Cardiac septum (tissue), 1 donor: ENCODE measurements around the gene MMEL1. TPM values are rescaled to one million over a fixed set of nuclear protein-coding genes. Genes with fewer than 3 reads are reported as not detected.
"Not testable (repeated sequence)": the region's sequence is repeated elsewhere in the genome, so short reads cannot be mapped to it uniquely, and the experiment has no call there.

Experiments used
- DNase-seq: peaks from one replicate; pipeline ENCODE4 v3.0.0-alpha.2; 2020; ENCODE audit warnings: low spot score
- intact Hi-C: fragments of 100-400 bp; cut with DNase I; formaldehyde crosslinking; loops from one replicate; pipeline ENCODE4 v1.14.0; 2022
- total RNA-seq: library from RNA; stranded (reverse); fragmentation: NEBNext Ultra II Directional; extraction: Animal tissue kit (Norgen Biotek cat#: 25700); gene quantifications from one replicate; pipeline ENCODE4 v1.2.1, GENCODE V29; 2021
- donor health status: DM: no; HTN: no; CAD: no.

MMEL1 gene
- total RNA-seq, 1 donor from 2014 or later = not detected

DNA sequence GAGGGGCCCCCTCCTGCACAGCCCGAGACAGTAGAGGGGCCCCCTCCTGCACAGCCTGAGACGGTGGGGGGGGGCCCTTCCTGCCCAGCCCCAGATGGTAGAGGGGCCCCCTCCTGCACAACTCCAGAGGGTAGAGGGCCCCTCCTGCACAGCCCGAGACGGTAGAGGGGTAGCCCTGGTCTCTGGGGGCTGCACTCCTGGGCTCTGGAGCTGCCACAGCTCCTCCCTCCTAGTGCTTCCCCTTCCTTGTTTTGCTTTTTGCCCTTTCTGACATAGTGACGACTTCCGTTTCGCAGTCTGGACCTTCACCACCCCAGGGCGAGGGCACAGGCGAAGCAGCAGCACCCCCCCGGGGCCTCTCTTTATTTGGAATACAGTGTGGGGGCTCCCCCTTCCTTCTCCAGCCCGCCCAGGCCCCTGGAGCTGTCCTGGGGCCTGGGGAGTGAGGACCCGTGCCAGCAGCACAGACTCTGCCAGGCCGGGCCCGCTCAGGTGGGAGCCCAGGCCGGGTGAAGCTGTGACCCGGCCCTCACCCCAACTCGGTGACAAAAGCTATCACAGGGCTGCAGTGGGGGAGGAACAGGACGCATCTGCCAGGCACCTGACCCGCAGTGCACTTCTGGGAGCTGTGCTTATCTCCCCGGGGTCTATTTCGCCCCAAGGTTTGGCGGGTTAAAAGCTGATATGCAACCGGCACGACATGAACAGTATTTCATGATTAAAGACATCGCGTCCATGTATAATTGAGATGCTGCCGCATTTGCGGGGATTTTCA is 47.3 kb downstream of the MMEL1 start:
- DNase-seq = peak; percentile 85
- intact Hi-C loops = loop anchor here (2.0 to 10.0 kb wide), 5 partner anchors 37 to 1039 kb away; partner anchors contain the start of genes PANK4, PEX10 and TPRG1L

GRCh38 chr1:2584686-2585317 is 48.0 kb downstream of the MMEL1 start:
- DNase-seq = no peak
- intact Hi-C loops = loop anchor here (5.0 to 10.0 kb wide), 4 partner anchors 57 to 1040 kb away; partner anchors contain the start of genes PANK4, PEX10 and TPRG1L

- intact Hi-C loops = loop anchor here (10.0 kb wide), 1 partner anchor 1041 kb away; the partner anchor contains the start of gene TPRG1L
Observed at GRCh38 chr1:2583871-2584351, 48.9 kb downstream of the MMEL1 start.

DNA sequence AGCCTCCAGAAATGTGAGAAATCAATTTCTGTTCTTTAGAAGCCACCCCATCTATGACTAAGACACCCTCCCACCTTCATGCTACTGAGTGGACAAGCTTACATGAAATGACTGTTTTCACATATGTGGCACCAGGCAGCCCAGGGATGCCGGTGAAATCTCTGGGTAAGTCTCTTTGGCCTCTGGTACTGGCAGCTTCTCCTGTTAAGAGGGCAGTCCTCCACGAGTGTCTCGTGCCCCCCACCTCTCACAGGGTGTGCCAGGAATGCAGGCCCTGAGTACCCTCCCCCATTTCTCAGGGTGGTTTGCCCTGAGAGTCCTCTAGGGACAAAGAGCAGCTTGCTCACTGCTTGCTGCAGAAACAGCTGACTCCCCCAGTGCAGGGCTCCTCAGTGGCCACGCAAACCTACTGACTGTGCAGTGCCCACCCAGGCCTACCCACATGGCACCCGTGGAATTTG is 49.5 kb downstream of the MMEL1 start:
- no peak for DNase-seq
- intact Hi-C loops = loop anchor here (10.0 kb wide), 1 partner anchor 1041 kb away; the partner anchor contains the start of gene TPRG1L

More at GRCh38 chr1:2583871-2584351, 48.9 kb downstream of the MMEL1 start:
- no peak for DNase-seq

DNA sequence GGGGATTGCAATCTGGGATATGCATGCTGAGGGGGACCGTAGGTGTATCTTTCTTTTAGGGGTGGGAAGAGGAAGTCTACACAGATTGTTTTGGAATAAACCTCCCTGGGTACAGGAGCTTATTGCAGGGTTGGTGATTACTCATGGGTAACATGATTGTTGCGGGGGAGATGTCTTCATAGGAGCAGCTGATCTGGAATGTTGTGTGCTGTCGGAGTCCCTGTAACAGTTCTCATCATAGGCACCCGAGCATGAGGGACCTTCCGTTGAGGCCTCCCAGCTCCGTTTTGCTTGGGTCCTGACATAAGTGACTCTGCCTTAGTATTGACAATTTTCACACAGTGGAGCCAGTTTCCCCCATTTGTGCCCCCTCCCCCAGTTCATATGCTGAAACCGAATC is 50.4 kb downstream of the MMEL1 start:
- intact Hi-C loops = loop anchor here (10.0 kb wide), 1 partner anchor 1042 kb away; the partner anchor contains the start of gene TPRG1L
- no peak for DNase-seq

- intact Hi-C loops = loop anchor here (10.0 kb wide), 1 partner anchor 1044 kb away; the partner anchor contains the start of gene TPRG1L
- no peak for DNase-seq
Observed at GRCh38 chr1:2580691-2581090, 52.1 kb downstream of the MMEL1 start.

DNA sequence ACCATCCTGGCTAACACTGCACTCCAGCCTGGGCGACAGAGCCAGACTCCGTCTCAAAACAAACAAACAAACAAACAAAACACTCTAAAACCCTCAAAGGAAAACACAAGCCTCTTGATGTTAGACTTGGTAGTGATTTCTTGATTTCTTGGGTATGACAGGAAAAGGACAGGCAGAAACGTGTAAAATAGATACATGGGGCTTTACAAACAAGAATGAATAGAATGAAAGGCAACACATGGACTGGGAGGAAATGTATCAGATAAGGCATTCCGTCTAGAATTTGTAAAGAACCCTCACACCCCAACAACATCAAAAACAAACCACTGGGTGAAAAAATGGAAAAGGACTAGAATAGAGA is 54.1 kb downstream of the MMEL1 start:
- intact Hi-C loops = loop anchor here (2.0 kb wide), 1 partner anchor 30 kb away; no protein-coding TSS in a partner anchor
- no peak for DNase-seq

DNA sequence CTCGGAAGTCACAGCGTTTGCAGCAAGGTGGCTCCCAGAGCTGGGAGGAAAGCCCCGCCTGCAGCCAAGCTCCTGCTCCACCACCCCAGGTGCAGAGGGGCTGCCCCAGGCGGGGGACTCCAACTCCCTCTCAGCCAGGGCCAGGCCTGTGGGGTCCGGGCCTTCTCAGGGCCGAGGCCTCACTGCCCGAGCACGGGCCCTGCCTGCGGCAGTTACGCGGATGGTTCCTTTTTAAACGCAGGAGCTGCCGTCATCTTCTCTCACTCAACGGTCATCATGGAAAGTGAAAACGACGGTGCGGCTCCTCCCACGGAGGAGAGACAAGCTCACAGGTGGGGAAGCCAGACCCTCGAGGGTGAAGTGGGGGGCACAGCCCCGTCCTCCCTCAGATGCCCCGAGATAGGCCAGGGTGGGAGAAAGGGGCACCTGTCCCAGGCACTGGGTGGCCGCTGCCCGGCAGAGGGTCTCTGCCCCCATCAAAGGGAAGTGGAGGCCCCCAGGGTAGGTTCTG is 55.2 kb downstream of the MMEL1 start:
- intact Hi-C loops = loop anchor here (2.0 kb wide), 1 partner anchor 29 kb away; no protein-coding TSS in a partner anchor
- DNase-seq = not testable (repeated sequence)

- no peak for DNase-seq
Observed at GRCh38 chr1:2575801-2576663, 56.8 kb downstream of the MMEL1 start.

GRCh38 chr1:2574350-2574749 is 58.5 kb downstream of the MMEL1 start:
- intact Hi-C loops = no loop called here
- DNase-seq = no peak

More at GRCh38 chr1:2575801-2576663, 56.8 kb downstream of the MMEL1 start:
- intact Hi-C loops = no loop called here

- intact Hi-C loops = no loop called here
Observed at GRCh38 chr1:2573250-2573920, 59.4 kb downstream of the MMEL1 start.

DNA sequence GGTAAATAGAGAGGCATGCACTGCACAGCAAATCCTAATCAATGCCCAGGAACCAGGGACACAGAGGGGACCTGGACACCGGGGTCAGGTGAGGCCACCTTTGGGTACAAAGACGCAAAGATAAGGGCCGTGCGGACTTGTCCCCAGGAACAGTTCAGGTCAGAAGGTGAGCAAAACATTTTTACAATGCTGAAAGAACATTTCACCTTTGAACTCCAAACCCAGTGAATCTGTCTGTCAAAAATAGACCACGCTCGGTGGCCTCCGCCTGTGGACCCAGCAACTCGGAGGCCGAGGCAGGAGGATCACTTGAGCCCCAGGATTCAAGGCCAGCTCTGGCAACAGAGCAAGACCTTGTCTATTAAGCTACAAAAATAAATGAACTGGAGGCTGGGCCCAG is 61.5 kb downstream of the MMEL1 start:
- intact Hi-C loops = no loop called here
- no peak for DNase-seq

More at GRCh38 chr1:2573250-2573920, 59.4 kb downstream of the MMEL1 start:
- DNase-seq = no peak

- DNase-seq = no peak
- intact Hi-C loops = no loop called here
Observed at GRCh38 chr1:2570332-2570731, 62.5 kb downstream of the MMEL1 start.

DNA sequence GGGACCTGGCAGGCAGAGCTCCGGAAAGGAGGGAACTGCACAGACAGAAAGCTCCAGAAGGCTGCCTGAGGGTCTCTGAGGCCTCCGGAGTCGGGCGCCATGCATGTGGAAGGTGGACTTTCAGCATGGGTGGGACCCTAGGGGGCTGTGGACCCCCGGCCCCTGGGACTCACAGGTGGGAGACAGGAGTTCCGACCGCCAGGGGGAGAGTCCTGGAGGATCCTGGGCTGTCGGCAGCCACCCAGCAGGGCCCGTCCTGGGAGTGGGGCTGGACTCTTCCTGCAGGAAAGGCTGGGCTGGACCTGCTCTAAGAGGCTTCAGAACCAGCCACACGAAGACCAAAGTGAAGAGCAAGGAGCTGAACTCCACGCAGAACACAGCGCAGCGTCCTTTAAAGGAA is 63.1 kb downstream of the MMEL1 start:
- DNase-seq, intact Hi-C loops: not testable (repeated sequence)

DNA sequence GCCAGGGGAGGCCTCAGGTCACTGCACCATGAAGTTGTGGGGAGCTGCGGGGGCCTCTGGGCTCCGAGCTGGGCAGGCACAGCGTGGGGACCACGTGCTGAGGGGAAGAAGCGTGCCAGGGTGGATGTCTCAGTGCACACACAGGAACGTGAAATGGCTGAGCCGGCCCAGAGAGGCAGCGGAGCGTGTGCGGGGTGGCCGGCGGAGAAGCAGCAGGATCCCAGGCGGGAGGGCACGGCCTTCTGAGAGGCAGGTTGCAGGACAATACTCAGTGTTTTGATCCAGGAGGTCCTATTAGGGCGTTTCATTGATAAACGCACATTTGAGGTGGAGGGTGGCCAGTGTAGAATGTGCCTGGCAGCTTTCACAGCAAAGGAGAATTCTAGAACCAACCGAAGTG is 63.8 kb downstream of the MMEL1 start:
- intact Hi-C loops = no loop called here
- no peak for DNase-seq

- intact Hi-C loops, DNase-seq: not testable (repeated sequence)
Observed at GRCh38 chr1:2568187-2568816, 64.5 kb downstream of the MMEL1 start.

DNA sequence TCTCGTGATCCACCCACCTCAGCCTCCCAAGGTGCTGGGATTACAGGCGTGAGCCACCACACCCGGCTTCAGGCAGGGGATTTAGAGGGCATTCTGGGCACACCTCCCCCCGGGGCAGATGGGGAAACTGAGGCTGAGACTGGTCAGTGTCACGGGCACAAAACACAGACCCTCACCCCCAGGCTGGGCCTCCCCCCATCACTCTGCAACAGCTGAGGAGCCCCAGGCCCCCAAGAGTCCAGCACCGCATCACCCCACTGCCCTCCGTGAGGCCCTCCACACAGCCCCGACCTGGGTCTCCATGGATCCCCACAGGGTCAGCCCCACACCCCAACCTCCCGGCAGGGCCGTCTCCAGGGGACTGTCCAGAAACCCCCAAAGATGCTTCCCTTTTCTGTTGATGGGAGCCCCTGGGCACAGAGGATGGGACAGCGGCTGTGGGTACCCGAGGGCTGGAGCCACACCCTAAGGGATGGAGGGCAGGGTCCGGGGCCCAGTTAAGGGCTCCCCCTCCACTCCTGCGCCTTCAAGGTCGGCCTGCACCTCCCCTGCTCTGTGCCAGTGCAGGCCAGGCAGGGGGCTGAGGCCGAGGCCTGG is 65.6 kb downstream of the MMEL1 start:
- intact Hi-C loops = no loop called here
- DNase-seq = no peak
